Stimulated activated CD4-positive, alpha-beta T cell treated with anti-CD3 and anti-CD28 coated beads, Interleukin-4, amount 100 ng/mL, for 1 hour (primary cell): ENCODE data around the gene NOPCHAP1.

Experiments
- DNase-seq: peaks from one replicate; pipeline ENCODE4 v3.0.0-alpha.2; 2020

Gene NOPCHAP1

DNA sequence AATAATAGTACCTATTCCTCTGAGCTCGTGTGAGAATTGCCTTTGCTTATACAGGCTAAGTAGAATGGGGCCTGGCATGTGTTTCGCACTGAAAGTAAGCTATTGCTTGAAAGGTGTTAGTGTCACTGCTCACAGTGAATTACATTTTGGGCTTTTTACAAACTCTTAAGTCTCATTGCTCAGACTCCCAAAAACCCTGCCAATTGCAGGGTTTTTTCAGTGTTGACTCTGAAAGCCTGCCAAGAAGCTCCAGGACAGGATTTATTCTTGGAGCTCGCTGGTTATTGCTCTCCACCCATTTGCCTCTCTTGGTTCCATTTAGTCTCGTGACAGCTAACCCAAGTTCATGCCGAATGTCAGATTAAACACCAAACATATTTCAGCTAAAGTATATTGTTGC is 39.8 kb downstream of the NOPCHAP1 start:
- DNase-seq = no peak

DNA sequence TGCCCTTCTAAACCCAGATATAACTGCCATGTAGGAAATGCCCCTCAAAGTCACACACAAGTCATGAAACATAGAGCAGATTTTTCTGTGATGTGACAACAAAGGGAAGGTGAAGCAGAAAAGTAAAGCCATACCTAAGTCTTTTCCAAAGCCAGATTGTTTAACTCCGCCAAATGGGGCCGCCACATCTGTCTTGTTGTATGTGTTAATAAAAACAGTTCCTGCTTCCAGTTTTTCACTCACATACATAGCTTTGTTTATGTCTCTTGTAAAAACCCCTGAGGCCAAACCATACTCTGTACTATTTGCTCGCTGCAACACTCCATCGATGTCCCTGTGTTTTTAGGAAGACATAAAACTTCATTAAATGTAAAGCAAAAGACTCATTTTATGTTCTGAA is 40.3 kb downstream of the NOPCHAP1 start:
- DNase-seq = no peak

DNA sequence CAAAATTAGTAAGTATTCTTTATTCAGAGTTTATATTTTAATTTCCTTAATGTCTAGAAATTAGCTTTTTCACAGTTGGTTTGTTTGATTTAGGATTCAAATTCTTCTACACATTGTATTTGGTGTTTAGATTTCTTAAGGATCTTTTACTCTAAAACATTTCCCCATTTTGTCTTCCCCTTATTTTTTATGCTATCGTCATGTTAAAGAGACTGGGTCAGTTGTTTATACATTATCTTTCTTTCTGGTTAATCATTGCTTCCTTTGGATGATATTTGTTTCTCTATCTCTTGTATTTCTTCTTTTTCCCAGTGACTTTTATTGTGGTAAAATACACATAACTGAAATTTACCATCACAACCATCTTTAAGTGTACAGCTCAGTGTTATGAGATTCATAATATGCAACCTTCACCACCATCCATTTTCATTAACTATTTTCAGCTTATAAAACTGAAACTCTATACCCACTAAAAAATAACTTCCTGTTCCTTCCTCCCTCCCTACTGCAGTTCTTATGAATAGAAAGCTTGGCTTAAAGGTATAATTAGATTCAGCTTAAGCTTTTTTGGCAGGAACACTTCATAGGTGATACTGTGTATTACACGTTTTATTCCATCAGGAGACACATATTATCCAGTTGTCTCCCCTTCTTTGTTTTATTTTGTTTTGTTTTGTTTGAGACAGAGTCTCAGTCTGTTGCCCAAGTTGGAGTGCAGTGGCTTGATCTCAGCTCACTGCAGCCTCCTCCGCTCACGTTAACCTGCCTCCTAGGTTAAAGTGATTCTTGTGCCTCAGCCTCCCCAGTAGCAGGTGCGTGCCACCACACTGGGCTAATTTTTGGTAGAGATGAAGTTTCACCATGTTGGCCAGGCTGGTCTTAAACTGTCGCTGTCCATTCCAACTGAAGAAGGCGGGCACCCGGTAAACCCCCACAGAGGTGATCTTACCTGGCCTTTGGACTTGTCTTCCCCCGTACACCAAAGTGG is 45.0 kb downstream of the NOPCHAP1 start:
- no peak for DNase-seq

DNA sequence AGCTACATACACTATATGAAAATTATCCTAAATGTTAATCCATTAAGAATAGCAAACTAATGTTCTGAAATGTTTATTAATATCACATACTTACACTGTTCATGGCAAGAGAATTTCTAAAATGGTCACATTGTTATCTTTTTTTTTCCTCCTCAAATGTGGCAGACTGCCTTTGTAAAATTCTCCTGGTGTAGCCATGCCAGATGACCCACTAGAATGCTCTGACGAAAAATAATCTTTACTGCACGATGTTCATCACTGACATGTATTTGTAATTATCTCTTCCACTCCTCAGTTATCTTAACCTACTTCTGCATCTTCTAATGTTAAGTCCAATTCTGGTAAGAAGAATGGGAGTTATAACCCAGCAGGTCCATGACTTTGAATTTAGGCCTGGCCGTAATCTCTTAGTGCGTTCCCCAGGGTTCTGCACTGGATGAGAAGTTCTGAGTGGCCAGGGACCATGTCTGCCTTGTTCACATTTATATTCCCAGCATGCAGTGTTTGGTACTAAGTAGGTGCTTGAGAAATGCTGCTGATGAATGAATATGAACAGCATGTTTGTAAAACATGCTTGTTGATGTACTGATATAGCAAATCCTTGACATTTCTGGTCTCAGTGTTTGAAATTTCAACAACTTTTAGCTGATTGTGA is 46.7 kb downstream of the NOPCHAP1 start:
- no peak for DNase-seq

DNA sequence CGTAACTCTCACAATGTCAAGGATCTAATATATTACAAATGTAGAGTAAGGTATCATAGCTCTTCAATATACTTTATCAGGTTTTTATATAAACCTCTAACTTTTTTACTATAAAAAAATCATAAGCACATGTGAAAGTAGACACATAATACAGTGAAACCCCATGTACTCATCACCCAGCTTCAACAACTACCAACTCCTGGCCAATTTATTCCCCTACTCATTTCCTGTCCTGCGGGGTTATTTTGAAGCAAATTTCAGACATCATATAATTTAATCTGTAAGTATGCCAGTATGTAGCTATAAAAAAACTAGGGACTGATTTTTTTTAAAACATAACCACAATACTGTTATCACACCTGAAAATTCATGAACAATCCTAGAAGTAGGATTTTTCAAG is 47.7 kb downstream of the NOPCHAP1 start:
- DNase-seq = no peak
